Measurements from ENCODE around the gene SMG1.
"Not testable (repeated sequence)": the region's sequence is repeated elsewhere in the genome, so short reads cannot be mapped to it uniquely, and the experiment has no call there.

GRCh38 chr16:18862891-18863290 lies 63.3 kb downstream of the SMG1 start:
- not testable (repeated sequence) for TF ChIP-seq CTCF (conservative IDR thresholded peaks at IDR 0.05; ENCODE audit: low read depth, low read length); EZH2 (IDR thresholded peaks at IDR 0.05; ENCODE audit: borderline replicate concordance, low read depth, low read length, poor library complexity, severe bottlenecking)
